GM12875 (cell line): ENCODE measurements around the gene KRTAP9-2.
"Not testable (repeated sequence)": the region's sequence is repeated elsewhere in the genome, so short reads cannot be mapped to it uniquely, and the experiment has no call there.

Experiments used
- H3K4me3 ChIP-seq: one replicate; pipeline ENCODE4 v1.5.1; 2011; ENCODE audit warnings: low read depth, low read length, control low read depth
- CTCF ChIP-seq: IDR thresholded peaks from 2 replicates; pipeline ENCODE4 v1.5.1; 2011; ENCODE audit warnings: low read depth, mild to moderate bottlenecking, control low read depth, inconsistent platforms, low read length, moderate library complexity, borderline replicate concordance; ENCODE audit not compliant: insufficient read depth

The KRTAP9-2 gene

GRCh38 chr17:41265078-41265477 lies 38.6 kb downstream of the KRTAP9-2 start, which contains the start of gene KRTAP9-6:
KRTAP9-6 (plus strand) TSS chr17:41265378; CDS start chr17:41265378, 0 bp downstream.
- H3K4me3 ChIP-seq = no peak within 1 kb of the TSS
- no peak for TF ChIP-seq CTCF

- H3K4me3 ChIP-seq = no peak overlapping the region
- TF ChIP-seq CTCF = no peak
Measured at GRCh38 chr17:41267711-41268110, 41.3 kb downstream of the KRTAP9-2 start.

- not testable (repeated sequence) for H3K4me3 ChIP-seq
Measured at GRCh38 chr17:41271323-41271722, 44.9 kb downstream of the KRTAP9-2 start.

GRCh38 chr17:41271858-41272257 lies 45.4 kb downstream of the KRTAP9-2 start:
- TF ChIP-seq CTCF = no peak
- H3K4me3 ChIP-seq = no peak overlapping the region

GRCh38 chr17:41275648-41276190 lies 49.3 kb downstream of the KRTAP9-2 start, which contains the start of gene KRTAP9-7:
KRTAP9-7 (plus strand) TSS chr17:41275698; CDS start chr17:41275698, 0 bp downstream.
- H3K4me3 ChIP-seq = not testable (repeated sequence)
